ENCODE results near the gene DCUN1D2.
"Not testable (repeated sequence)": the region's sequence is repeated elsewhere in the genome, so short reads cannot be mapped to it uniquely, and the experiment has no call there.

DCUN1D2 gene

DNA sequence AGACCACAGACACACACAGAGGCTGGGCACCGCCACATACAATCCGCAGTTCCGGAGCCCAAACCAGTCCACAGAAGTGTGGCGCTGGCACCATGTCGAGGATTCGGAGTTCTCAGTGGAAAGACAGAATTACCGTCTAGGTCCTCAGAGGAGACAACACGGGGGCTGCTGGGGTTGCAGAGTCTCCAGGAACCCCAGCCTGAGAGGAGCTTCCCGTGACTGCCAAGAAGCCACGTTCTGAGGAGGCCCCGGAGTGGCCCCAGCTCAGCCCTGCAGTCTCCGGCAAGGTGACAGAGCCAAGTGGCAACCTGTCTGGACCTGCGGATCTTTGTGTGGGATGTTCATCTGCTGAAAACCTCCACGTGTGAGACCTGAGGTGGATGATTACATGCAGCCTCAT is 29.9 kb downstream of the DCUN1D2 start:
- DNase-seq = no peak

DNA sequence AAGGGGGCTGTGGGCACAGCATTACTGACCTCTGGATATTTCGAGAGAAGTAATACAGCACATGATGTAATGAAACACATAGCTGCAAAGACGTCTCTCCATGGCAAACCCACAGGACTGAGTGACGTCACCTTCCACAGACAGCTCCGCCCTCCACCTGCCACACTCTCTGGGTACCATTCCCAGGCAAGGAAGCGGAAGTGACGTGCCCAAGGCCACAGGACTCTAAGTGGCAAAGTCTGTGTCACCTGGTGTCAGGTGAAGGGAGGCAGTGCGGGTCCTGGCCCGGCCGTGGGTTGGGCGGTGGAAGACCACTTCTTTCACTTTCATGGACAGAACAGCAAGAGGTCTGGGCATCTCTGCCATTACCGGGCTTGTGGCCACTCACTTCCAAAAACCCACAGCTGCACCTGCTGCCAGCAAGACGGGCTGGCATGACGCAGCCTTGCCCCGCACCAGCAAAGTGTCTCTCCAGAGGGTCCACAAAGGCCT is 30.4 kb downstream of the DCUN1D2 start:
- DNase-seq = no peak

DNA sequence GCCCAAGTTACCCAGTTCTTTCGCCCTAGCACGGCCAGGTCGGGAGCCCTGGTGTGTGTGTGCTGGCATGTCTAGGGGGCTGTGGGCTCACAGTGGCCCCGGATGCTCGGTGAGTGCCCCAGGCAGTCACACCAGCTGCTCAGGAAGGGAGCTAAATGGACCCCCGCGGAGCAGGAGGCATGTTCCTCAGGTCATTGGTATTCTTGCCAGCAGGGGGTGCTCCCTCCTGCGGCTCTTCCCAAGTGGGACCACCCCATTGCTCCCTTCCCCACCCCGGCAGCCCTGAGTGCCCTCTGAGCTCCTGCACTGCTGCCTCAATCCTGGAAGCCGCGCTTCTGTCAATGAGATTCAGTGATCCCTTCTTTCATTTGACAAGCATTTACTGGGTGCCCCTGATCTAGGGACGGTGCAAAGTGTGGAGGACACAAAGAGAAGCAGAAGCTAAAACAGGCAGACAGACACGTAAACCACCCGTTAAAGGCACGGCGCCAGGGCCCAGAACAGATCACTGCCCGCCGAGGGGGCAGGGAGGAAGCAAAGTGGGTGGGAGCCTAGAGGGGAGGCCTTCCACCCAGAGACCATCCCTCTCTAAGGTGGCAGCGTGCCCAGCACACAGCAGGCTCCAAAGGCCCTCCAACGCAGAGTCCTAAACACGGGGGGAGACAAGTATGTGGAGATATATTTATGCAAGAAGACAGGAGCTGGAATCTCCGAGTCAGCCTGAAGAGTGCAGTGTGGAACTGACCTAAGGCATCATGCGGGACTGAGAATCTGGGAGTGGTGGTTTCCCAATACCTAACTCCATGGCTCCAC is 32.1 kb downstream of the DCUN1D2 start:
- no peak for DNase-seq

DNA sequence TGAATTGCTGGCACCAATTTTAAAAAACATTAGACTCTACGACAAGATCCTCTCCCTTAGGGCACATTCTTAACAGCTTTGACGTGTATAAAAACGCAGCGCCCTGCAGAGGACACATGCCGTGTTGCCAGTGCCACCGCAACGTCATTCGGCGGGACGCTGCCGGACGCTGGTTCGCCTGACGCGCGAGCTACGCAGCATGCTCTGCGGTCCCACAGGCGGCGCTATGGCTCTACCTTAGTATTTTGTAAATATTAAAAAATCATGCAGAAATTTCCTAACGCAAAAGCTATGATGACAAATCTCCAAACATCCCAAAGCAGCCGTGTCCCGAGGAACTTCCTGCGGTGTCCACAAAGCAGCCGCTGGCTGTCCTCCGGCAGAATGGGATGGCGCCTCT is 33.0 kb downstream of the DCUN1D2 start:
- no peak for DNase-seq

DNA sequence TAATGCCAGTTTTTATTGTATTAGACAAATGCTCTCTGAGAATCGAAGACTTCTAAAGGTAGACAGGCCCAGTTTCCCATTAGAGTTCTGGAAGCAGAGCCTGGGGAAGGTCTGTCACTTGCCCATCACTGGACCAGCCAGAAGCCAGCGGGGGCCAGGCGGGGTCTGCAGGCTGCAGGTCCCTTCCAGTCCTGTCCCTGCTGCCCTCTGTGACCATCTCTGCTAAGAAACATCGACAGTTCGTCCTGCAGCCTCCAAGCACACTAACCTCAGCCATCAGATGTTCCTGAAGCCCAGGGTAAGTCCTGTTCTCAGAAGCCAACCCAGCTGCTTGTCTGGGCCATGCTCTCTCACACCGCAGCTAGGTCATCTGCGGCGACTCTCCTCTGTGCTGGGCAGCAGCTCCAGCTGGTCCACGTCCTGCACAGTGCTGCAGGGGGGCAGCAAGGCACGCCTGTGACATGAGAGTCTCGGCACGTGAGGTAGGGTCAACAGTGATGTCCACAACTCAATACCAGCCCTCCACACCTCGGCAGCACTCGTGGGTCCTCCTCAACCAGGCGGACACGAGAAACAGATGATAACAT is 34.3 kb downstream of the DCUN1D2 start:
- DNase-seq = no peak

DNA sequence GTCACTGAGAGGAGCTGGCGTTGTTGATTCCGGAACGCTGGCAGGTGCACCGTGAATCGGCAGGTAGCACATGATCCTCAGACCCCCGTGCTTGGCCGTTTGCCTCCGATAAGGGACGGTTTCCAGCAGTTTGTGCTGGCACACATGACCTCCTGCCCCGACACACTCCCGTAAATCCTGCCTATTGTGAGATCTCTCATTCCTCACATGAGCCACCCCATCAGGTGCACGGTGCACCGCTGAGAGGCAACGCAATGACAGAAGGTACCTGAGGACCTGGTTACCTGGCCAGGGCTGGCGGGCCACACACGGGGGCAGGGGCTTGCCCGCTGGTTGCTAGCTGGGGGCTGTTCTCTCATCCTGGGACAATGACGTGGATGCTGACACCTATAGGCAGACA is 35.1 kb downstream of the DCUN1D2 start:
- no peak for DNase-seq

DNA sequence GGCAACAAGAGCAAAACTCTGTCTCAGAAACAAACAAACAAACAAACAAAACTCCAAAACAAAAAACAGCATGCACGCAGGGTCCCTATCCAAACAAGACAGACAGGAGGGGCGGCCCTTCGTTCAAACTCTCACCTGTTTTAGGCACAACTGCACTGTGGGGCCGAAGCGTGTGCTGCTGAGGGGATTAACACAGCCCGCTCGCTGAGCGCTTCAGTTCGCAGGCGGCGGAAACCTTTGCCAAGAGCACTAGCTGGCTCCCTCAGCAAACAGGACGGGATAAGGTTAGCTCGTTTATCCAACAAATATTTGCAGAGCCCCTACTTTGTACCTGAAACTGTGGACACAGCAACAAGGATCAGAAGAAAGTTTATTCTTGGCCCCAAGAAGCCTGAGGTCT is 35.6 kb downstream of the DCUN1D2 start:
- no peak for DNase-seq

DNA sequence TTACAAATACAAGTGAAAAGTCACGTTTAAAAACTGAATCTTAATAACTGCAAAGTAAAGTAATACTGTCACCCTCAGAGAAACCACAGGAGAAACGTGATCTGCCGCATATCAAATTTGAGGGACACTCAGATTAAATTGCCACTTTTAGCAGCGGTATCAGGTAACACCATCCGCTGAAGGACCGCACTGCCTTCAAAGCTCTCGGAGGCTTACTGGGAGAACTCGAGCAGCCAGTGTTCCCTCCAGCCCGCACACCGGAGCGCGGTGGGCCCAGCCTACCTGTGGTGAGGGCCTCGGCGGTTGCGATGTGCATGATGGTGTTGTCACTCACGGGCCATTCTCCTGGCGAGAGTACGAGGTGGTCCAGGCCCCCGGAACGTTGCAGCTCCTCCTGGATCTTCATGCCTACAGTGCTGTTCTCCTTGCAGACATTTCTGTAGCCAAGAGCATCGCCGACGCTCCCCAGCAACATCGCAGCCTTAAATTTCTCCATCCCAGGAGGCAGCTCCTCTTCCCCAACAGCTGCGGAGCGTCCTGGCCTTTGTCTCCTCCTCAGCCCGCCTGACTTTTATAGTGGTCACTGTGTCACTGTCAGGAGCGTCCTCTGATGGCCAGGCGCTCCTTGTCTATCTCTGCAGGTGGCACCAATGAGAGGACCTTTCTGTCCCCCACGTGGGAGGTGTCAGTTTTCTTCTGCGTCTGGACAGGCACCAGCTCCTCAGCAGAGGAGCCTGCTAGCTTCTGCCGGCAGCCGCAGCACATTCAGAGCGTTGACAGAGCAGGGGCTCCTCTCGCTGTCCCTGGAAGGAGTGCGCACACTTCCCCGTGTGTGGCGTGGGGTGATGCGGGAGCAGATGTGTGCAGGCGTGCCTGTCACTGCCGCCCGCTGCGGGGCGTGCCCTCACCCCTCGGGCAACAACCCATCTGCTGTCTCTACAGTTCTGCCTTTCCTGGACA is 37.3 kb downstream of the DCUN1D2 start, which contains the start of gene ADPRHL1:
Gene ADPRHL1, minus strand, starts transcription at position 547 of the 960 bp plus-strand sequence. Its CDS starts 51 bp downstream, at position 496.
- no peak for DNase-seq

DNA sequence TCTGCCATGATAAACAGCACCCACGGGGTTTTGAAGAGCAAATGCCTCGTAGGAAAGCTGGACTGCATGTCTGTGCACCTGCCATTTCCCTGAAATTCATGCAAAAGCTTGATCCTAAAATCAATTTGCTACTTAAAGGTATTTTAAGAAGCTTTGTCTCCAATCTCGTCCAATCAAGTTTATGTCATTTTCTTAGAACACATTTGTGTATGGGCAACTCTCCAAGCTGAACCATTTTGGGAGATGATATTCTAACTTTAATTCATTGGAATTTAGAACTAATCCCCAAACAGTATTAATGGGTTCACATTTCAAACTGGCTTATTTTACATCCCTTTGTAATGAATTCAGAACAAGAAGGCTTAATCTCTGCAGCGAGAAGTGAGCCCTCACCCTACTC is 38.0 kb downstream of the DCUN1D2 start:
- no peak for DNase-seq

DNA sequence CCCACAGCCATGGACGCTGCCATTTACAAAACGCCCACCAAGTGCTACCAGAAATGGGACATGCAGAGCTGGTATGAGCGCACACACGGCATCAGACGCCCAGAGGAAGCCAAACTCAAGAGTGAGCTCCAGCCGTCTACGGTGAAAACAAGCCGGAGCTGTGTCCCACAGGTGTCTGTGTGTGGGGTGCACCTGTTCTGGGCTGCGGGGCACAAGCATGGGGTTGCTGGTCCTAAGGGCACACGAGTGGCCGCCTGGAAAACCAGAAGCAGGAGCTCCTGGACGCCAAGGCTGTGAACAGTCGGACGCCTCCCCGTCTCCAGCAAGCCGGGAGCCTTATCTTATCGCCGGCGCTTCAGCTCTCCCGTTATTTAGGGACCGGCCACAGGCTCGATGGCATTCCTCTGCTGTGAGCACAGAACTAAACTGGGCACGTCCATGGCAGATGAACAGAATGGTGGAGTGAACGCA is 38.5 kb downstream of the DCUN1D2 start:
- DNase-seq = no peak

DNA sequence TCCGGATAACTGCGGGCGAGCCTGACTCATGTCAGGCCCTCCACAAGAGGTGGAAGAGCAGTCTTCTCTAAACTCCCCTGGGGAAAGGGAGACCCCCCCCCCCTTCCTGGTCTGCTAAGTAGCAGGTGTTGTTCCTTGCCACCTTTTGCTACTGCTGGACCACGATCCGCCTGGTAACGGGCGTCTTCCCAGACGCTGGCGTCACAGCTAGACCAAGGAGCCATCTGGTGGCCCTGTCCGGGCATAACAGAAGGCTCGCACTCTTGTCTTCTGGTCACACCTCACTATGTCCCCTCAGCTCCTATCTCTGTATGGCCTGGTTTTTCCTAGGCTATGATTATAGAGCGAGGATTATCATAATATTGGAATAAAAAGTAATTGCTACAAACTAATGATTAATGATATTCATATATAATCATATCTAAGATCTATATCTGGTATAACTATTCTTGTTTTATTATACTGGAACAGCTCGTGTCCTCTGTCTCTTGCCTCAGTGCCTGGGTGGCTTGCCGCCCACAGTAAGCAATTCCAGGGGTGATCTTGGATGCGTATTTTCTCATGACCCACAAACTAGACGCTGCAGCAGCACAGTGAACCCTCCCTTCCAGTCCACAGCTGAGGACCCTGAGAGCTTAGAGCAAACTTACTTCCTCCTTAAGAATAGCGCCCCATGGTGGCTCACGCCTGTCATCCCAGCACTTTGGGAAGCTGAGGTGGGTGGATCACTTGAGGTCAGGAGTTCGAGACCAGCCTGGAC is 39.5 kb downstream of the DCUN1D2 start:
- DNase-seq = not testable (repeated sequence)

DNA sequence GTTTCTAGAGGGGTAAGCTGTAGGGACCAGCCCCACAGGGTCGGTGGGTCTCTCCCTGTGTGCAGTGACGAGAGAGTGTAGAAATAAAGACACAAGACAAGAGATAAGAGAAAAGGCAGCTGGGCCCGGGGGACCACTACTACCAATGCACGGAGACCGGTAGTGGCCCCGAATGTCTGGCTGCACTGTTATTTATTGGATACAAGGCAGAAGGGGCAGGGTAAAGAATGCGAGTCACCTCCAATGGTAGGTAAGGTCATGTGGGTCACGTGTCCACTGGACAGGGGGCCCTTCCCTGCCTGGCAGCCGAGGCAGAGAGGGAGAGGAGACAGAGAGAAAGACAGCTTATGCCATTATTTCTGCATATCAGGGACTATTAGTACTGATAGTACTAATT is 40.2 kb downstream of the DCUN1D2 start:
- DNase-seq = not testable (repeated sequence)

DNA sequence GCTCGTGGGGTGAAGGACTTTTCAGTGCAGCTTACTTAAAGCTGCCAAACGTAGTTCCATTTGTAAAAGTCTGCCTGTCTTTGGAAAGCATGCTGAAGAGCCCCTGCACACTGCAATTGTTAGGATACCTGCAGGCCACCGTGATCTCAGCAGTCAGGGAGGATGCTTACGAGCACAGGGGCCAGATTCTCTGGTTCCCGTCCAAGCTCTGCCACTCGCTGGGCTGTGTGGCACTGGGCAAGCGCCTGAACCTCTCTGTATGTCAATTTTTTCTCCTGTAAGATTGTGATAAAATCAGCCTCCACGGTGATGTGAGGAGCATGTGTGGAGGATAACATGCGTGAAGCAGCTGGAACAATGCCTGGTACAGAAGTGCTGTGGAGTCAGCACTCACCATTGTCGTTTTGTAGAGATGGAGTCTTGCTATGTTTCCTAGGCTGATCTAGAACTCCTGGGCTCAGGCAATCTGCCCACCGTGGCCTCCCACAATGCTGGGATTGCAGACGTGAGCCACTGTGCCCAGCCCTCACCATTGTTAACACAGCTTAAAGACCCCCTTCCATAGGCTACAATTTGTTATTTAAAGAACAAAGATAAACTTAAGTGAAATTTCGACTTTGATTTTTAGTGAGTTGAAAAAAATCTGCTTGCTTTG is 40.7 kb downstream of the DCUN1D2 start:
- DNase-seq = no peak

DNA sequence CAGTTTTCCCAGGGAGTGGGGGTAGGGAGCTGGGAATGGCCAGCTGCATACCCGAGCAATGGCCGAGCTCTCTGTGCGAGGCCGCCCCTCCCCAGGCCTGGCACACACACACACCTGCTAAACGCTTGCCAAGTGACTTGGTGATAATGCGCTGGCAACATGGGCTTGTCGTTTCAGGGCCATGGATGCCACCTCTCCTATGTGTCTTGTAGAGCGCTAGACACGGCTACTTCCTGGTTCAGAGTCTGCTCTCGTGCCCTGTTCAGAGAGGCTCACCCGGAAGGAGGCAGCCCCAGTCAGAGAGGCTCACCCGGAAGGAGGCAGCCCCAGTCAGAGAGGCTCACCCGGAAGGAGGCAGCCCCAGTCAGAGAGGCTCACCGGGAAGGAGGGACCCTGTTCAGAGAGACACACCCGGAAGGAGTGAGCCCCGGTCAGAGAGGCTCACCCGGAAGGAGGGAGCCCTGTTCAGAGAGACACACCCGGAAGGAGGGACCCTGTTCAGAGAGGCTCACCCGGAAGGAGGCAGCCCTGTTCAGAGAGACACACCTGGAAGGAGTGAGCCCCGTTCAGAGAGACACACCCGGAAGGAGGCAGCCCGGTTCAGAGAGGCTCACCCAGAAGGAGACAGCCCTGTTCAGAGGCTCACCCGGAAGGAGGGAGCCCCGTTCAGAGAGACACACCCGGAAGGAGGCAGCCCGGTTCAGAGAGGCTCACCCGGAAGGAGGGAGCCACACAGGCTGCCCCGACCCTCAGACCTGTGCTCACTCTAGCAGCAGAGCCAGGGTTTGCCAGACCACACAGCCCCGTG is 41.4 kb downstream of the DCUN1D2 start:
- peak; percentile 21 for DNase-seq

DNA sequence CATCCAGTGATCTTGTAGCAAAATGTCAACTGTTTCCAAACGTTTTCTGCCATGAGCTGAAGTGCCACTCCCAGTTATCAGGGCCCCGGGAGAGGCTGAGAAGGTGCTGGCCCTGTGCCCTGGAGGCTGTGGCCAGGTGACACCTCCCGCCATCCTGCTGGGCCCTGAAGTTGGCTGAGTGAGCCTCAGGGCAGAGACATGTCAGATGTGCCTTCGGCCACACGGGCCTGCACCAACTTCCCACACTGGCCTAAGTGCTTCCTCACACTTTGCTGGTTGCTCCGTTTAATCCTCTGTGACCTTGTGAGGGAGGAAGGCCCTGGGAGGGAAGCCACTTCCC is 42.0 kb downstream of the DCUN1D2 start:
- no peak for DNase-seq

DNA sequence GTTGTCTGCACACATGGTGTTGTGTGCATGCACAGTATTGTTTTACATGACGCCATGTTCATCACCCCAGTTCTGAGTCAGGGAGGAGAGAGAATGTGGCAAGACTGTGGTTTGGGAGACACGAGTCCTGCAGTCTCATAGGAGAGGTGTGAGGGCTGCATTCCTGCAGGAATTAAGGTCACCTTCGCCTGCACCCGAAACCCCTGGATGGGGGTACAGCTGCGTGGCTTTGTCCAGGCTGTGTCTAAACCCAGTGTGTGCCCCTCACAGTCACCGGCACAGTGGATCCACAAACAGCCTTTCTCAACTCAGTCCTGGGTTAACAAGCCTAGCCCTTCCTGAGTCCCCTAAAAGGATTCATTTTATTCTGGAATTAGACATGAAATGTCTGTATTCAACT is 42.9 kb downstream of the DCUN1D2 start:
- DNase-seq = no peak

DNA sequence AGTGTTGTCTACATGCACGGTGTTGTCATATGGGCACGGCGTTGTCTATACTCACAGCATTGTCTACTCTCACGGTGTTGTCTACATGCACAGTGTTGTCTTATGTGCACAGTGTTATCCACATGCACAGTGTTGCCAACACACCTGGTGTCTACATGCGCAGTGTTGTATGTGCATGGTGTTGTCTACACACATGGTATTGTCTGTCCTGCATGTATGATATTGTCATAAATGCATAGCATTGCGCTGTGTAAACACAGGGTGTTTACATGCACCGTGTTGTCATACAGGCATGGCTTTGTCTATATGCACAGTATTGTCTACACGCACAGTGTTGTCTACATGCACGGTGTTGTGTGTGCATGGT is 44.0 kb downstream of the DCUN1D2 start:
- no peak for DNase-seq

DNA sequence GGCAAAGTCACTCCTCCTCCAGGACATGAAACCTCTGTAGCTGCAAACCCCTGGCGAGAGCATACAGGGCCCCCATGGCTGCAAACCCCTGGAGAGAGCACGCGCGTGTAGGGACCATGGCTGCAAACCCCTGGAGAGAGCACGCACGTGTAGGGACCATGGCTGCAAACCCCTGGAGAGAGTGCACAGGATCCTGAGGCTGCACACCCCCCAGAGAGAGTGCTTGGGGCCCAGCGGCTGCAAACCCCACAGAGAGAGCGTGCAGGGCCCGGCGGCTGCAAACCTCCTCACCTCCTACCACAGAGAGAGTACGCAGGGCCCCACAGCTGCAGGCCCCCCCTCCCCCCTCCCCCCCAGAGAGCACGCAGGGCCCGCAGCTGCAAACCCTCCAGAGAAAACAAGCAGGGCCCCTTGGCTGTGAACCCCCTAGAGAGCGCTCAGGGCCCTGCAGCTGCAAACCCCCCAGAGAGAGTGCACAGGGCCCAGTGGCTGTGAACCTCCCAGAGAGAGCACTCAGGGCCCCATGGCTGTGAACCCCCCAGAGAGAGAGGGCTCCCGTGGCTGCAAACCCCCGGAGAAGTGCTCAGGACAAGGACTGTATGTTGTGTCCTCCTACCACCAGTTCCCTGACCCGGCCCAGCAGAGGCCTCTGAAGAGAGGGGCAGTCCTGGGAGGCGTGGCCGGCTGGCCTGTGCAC is 44.6 kb downstream of the DCUN1D2 start:
- no peak for DNase-seq

DNA sequence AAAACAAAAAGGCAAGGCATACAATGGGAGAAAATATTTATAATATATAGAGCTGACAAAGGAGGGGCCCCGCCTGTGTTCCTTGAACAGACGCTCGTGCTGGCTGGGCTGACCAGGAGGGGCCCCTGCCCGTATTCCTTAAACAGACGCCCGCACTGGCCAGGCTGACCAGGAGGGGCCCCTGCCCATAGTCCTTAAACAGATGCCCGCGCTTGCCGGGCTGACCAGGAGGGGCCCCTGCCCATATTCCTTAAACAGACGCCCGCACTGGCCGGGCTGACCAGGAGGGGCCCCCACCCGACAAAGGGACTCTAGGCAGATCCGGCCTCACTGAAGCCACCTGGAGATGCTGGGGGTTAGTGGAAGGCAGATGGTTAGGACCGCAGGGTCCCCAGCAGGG is 46.5 kb downstream of the DCUN1D2 start:
- no peak for DNase-seq

DNA sequence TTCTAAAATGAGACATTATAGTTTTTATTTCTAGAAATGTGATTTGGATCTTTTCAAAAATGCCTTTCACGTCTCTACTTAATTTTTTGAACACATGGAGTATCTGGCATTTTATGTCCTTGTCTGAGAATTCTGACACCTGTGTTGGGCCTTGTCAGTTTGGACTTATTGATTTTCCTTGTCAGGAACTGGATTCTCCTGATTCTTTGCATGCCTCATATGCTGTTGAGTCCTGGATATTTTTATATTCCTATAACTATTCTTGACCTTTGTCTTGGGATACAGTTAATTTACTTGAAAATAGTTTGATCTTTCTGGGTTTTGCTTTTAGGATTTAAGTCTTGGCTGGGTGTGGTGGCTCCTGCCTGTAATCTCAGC is 47.5 kb downstream of the DCUN1D2 start:
- DNase-seq = no peak

Measured in activated CD4-positive, alpha-beta T cell treated with anti-CD3 and anti-CD28 coated beads, Interleukin-2, Interleukin-6, amounts not matched to agents 100 ng/mL and 50 ng/mL, durations not matched to agents 16 hours and 8 hours (primary cell).